HepG2 (cell line): ENCODE measurements around the gene ACE2.

Experiments
- ATAD3A ChIP-seq: sonication (generic); formaldehyde crosslinking; IDR thresholded peaks from 2 replicates; pipeline ENCODE4 v1.4.0; 2020; ENCODE audit warnings: missing genetic modification reagents
- IRF9 ChIP-seq: sonication (generic); formaldehyde crosslinking; IDR thresholded peaks from 2 replicates; pipeline ENCODE4 v1.8.0; 2022; ENCODE audit warnings: missing genetic modification reagents, mild to moderate bottlenecking, borderline replicate concordance
- KDM1A ChIP-seq: IDR thresholded peaks from 2 replicates; pipeline ENCODE4 v1.6.1; 2016; ENCODE audit warnings: missing compliant biosample characterization
- PCBP1 ChIP-seq: fragments of 200-400 bp; formaldehyde crosslinking; IDR thresholded peaks from 2 replicates; pipeline ENCODE4 v1.6.1; 2017; ENCODE audit warnings: mild to moderate bottlenecking, low read depth, low read length, borderline replicate concordance
- POLR2AphosphoS5 ChIP-seq: IDR thresholded peaks from 2 replicates; pipeline ENCODE4 v1.6.1; 2012; ENCODE audit warnings: low read depth, low read length

DNA sequence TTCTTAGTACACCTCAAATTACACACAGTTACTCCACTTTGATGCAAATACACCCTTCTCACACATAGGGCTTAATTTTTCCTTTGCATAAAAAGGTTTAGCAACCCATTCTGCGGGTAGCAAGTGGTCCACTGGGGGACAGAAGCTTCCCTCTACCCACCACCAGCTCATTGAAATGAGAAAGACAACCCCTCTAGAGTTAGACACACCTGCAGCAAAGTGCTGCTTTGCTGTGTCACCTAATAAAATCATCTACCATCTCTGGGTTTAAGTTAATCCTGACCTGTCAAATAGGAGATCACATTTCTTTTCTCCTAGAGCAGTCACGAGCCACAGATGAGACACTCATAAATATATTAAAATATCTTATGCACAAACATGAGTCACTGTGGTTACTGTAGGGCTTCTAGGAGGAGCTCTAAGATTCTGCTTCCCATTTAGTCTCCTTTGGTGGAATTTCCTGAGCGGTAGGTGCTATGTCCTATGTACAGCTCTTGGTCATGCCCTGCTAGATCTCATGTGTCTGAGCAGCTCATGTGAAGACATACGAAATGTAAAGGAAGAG is 88.3 kb downstream of the ACE2 start:
- no peak for TF ChIP-seq PCBP1
- TF ChIP-seq KDM1A (CRISPR knock-in tag) = no peak
- TF ChIP-seq POLR2AphosphoS5 = no peak
- TF ChIP-seq IRF9 = no peak
- TF ChIP-seq ATAD3A (CRISPR knock-in tag) = no peak
